ENCODE measurements around the gene FLRT2. TPM values are rescaled to one million over a fixed set of nuclear protein-coding genes. Genes with fewer than 3 reads are reported as not detected.

The FLRT2 gene
- total RNA-seq, 1 experiment from 2014 or later: 4.5 TPM

DNA sequence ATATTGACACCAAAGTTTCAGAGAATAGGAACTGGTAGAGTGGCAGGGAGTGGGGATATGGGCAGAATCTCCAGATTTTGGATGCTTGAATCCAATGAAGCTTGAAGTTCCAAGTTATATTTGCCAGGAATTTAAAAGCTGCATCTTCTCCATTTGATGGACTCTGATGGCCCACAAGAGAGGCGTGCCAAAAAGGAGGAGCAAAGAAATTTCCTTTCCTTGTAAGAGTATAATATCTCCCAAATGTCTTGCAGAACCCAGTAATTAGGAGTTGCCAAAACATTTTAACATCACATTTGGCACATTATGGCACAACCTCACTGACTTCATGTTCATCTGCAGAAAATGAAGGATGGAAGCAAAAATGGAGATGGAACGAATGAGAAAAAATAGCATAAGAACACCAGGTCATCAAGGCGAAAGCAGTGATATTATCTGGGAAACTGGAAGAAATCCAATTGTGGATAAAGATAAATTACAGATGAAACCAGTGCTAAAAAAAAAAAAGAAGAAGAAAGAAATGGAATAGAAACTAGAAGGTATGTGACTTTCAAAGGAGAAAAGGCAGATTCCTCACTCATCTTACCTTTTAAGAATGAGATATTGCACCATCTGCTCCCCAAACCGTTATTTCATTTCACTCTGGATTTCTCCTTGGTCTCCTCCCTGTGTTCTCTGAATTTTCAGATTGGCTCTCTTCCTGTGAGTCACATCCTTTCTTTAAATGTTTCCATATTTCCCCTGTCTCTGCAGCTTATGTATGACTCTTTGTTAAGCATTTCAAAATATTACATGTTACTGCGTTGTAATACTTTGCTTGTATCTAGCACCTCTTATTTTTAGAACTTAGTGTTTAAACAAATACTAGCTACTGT is 13.5 kb upstream of the FLRT2 start:
- H3K27ac ChIP-seq (ENCODE audit: low read length): no peak overlapping the region
- no peak for TF ChIP-seq POLR2AphosphoS5 (IDR thresholded peaks at IDR 0.05; ENCODE audit: low read depth, low read length)
- TF ChIP-seq SIN3A (IDR thresholded peaks at IDR 0.05; ENCODE audit: borderline replicate concordance, insufficient read depth, low read depth, low read length): no peak
- TF ChIP-seq, protein P1, sequence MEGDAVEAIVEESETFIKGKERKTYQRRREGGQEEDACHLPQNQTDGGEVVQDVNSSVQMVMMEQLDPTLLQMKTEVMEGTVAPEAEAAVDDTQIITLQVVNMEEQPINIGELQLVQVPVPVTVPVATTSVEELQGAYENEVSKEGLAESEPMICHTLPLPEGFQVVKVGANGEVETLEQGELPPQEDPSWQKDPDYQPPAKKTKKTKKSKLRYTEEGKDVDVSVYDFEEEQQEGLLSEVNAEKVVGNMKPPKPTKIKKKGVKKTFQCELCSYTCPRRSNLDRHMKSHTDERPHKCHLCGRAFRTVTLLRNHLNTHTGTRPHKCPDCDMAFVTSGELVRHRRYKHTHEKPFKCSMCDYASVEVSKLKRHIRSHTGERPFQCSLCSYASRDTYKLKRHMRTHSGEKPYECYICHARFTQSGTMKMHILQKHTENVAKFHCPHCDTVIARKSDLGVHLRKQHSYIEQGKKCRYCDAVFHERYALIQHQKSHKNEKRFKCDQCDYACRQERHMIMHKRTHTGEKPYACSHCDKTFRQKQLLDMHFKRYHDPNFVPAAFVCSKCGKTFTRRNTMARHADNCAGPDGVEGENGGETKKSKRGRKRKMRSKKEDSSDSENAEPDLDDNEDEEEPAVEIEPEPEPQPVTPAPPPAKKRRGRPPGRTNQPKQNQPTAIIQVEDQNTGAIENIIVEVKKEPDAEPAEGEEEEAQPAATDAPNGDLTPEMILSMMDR (IDR thresholded peaks at IDR 0.05): no peak
- no peak for TF ChIP-seq TCF7L2 (IDR thresholded peaks at IDR 0.05; ENCODE audit: low read depth, low read length)
- no peak for TF ChIP-seq REST (IDR thresholded peaks at IDR 0.05; ENCODE audit: insufficient read depth in 1 of 2, low read depth in 2 of 2, low read length in 1 of 2)
- H3K27me3 ChIP-seq (ENCODE audit: control insufficient read depth, insufficient read depth, low read length): no peaks in the 10 kb centered on the region
- no peak for ATAC-seq
- no peak for DNase-seq (ENCODE audit: low read depth, low spot score)
- ChIA-PET CTCF (no interaction called here), POLR2A (no interaction called here)
- no peaks in the 10 kb centered on the region for H3K36me3 ChIP-seq (ENCODE audit: control insufficient read depth, insufficient read depth, low read length)
- in situ Hi-C loops (cut with HindIII; ENCODE audit: low pct_unique_long_range_greater_than_20kb, low sequenced_read_pairs): no loop called here
- no TSS peak for BruUV-seq (replicated peaks)
- no peaks in the 10 kb centered on the region for H3K9me3 ChIP-seq (ENCODE audit: control insufficient read depth, insufficient read depth, low read depth, low read length)
- no peaks in the 10 kb centered on the region for H3K4me1 ChIP-seq (ENCODE audit: control insufficient read depth, insufficient read depth, low read length)
- intact Hi-C loops (cut with micrococcal nuclease; ENCODE audit: unreplicated experiment): no loop called here
- no peak overlapping the region; a peak in 1 of 4 replicates for H3K4me3 ChIP-seq (ENCODE audit: low read depth in 2 of 2, low read length in 2 of 2)

GRCh38 chr14:85517114-85517688 is 12.7 kb upstream of the FLRT2 start:
- no peak overlapping the region for H3K27ac ChIP-seq (ENCODE audit: low read length)

More at GRCh38 chr14:85517114-85517688, 12.7 kb upstream of the FLRT2 start:
- TF ChIP-seq POLR2AphosphoS5 (IDR thresholded peaks at IDR 0.05; ENCODE audit: low read depth, low read length): no peak
- TF ChIP-seq TCF7L2 (IDR thresholded peaks at IDR 0.05; ENCODE audit: low read depth, low read length): no peak
- TF ChIP-seq SIN3A (IDR thresholded peaks at IDR 0.05; ENCODE audit: borderline replicate concordance, insufficient read depth, low read depth, low read length): no peak
- TF ChIP-seq, protein P1 (IDR thresholded peaks at IDR 0.05): no peak
- TF ChIP-seq REST (IDR thresholded peaks at IDR 0.05; ENCODE audit: insufficient read depth in 1 of 2, low read depth in 2 of 2, low read length in 1 of 2): no peak
- H3K4me1 ChIP-seq (ENCODE audit: control insufficient read depth, insufficient read depth, low read length): no peaks in the 10 kb centered on the region
- no peak for ATAC-seq
- no TSS peak for BruUV-seq (replicated peaks)
- H3K9me3 ChIP-seq (ENCODE audit: control insufficient read depth, insufficient read depth, low read depth, low read length): no peaks in the 10 kb centered on the region
- no peaks in the 10 kb centered on the region for H3K27me3 ChIP-seq (ENCODE audit: control insufficient read depth, insufficient read depth, low read length)
- no peaks in the 10 kb centered on the region for H3K36me3 ChIP-seq (ENCODE audit: control insufficient read depth, insufficient read depth, low read length)
- in situ Hi-C loops (cut with HindIII; ENCODE audit: low pct_unique_long_range_greater_than_20kb, low sequenced_read_pairs) (no loop called here), intact Hi-C loops (cut with micrococcal nuclease; ENCODE audit: unreplicated experiment) (no loop called here)
- ChIA-PET POLR2A (no interaction called here), CTCF (no interaction called here)
- H3K4me3 ChIP-seq (ENCODE audit: low read depth in 2 of 2, low read length in 2 of 2): no peak overlapping the region
- DNase-seq (ENCODE audit: low read depth, low spot score): no peak
